Stimulated activated CD8-positive, alpha-beta memory T cell treated with anti-CD3 and anti-CD28 coated beads, Interleukin-4, amount 100 ng/mL, for 24 hours (primary cell): ENCODE data around the gene PGS1.
"Not testable (repeated sequence)": the region's sequence is repeated elsewhere in the genome, so short reads cannot be mapped to it uniquely, and the experiment has no call there.

ENCODE experiments used
- DNase-seq: peaks from one replicate; pipeline ENCODE4 v3.0.0-alpha.2; 2020; ENCODE audit warnings: low read depth

The PGS1 gene, protein sequence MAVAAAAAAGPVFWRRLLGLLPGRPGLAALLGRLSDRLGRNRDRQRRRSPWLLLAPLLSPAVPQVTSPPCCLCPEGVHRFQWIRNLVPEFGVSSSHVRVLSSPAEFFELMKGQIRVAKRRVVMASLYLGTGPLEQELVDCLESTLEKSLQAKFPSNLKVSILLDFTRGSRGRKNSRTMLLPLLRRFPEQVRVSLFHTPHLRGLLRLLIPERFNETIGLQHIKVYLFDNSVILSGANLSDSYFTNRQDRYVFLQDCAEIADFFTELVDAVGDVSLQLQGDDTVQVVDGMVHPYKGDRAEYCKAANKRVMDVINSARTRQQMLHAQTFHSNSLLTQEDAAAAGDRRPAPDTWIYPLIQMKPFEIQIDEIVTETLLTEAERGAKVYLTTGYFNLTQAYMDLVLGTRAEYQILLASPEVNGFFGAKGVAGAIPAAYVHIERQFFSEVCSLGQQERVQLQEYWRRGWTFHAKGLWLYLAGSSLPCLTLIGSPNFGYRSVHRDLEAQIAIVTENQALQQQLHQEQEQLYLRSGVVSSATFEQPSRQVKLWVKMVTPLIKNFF

GRCh38 chr17:78378225-78379130 lies at the start of gene PGS1:
PGS1 (plus strand) TSS chr17:78378649; CDS start chr17:78378666, 17 bp downstream.
- DNase-seq, result peak; percentile 78

DNA sequence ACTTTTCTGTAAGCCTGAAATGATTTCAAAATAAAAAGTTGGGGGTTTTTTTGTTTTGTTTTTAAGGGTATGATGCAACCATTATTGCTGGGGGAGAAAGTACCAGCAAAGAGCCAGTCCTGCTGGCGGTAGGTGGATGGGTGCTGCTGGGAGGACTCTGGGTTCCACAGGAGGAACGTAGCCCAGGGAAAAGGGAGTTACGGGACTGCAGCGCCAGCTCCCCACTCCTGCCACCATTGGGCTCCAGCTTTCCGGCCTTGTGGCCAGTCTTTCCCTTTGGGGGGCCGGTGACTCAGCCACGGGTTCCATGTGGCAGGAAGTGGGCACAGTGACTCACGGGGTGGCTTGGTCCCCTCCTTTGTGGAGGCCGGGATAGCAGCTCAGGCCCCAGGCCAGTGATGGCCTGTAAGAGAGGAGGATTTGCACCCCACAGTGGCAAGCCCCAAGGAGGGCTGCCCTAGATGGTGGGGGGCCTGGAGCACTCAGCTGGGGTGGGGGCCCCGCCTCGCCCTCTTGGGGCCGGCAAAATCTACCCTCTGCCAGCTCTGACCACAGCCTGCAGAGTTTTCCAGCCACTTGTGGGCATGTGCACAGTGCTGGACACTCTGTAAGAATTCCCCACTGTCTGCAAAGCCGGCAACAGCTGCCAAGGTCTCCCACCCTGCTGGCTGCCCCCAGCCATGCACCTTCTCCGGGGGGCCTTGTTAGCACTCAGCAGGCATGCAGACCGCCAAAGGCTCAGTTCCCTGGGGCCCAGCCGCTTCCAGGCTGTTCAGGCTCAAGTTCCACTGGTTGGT lies 49.0 kb upstream of the PGS1 start:
- no peak for DNase-seq

DNA sequence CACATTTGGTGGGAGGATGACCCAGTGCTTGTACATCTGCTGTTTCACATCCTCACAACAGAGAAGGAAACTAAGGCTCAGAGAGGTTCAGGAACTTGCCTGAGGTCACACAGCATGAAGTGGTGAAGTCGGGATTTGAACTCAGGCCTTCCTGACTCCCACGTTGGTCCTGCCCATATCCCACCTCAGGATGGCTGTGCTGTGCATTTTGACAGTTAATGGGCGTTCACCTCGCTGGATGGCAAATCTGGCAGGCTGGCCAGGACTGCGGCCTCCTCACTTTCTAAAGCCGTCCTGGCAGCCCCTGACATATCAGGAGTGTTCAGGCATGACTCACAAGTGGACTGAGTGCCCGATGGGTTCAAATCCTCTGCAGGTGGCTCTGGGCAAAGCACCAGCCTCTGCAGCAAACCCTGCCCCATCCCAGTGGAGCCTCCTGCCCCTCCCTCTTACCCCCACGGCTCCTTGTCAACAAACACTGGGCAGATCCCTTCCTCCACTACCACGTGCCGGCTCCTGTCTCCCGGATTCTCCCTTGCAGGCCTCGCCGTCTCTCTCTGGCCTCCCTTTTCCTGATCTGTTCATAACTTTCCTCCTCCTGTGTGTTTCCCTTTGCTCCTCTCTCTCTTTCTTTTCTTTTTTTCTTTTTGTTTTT lies 47.8 kb upstream of the PGS1 start:
- no peak for DNase-seq

DNA sequence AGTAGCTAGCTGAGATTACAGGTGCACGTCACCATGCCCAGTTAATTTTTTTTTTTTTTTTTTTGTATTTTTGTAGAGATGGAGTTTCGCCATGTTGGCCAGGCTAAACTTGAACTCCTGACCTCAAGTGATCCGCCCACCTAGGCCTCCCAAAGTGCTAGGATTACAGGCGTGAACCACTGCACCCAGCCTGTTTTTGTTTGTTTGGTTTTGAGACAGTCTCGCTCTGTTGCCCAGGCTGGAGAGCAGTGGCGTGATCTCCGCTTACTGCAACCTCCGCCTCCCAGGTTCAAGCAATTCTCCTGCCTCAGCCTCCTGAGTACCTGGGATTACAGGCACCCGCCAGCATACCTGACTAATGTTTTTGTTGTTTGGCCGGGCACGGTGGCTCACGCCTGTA lies 47.1 kb upstream of the PGS1 start:
- not testable (repeated sequence) for DNase-seq

DNA sequence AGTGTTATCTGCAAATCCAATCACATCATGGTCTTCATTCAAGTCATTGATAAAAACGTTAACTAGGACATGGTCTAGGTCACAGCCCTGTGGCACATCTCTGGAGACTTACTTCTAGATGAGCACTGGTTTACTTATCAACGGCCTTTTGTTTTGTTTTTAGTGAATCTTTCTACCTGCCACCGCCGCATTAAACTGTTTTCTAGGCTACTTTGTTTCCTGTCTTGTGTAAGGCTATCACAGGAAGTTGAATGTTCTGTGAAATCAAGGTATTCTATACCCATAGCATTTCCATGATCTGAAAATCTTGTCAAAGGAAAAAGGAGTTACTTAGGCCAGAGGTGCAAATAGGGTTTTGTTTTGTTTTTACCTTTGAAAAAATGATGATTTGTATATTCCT lies 45.5 kb upstream of the PGS1 start:
- no peak for DNase-seq

GRCh38 chr17:78335209-78335608 lies 43.2 kb upstream of the PGS1 start:
- DNase-seq, result no peak

DNA sequence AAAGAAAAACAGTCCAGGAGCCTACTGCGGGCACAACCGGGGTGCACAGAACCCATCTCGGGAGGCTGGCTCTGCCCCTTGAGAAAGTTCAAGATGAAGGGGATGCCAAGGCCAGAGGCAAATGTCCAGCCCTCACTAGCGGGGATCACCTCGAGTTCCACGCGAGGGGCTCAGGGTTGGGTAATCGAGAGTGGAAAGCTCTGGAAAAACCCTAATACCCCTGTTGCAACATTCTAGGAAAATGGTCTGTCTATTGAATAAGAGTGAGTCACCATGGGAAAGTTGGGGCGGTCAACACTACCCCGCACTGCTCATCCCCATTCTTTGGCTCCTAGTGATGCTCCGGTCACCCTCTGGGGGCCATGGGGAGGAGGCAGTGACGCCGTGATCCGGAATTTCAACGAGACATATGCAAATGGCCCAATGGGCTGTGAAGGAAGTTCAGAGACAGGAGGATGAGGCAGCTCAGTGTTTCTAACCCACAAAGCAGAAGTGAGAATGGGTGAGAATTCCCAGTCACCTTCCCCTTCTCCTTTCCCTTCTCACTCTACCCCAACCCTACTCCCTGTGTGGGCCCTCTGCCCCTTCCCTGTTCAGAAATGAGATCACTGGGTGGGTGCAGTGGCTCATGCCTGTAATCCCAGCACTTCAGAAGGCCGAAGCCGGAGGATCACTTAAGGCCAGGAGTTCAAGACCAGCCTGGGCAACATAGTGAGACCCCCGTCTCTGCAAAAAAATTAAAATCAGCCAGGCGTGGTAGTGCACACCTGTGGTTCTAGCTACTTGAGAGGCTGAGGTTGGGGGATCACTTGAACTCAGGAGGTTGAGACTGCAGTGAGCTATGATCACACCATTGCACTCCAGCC lies 41.0 kb upstream of the PGS1 start:
- DNase-seq, result no peak

GRCh38 chr17:78338486-78339259 lies 39.8 kb upstream of the PGS1 start:
- DNase-seq, result no peak

GRCh38 chr17:78340183-78340955 lies 38.1 kb upstream of the PGS1 start:
- DNase-seq, result no peak

GRCh38 chr17:78341559-78342448 lies 36.6 kb upstream of the PGS1 start:
- no peak for DNase-seq

GRCh38 chr17:78342449-78343186 lies 35.8 kb upstream of the PGS1 start:
- no peak for DNase-seq

DNA sequence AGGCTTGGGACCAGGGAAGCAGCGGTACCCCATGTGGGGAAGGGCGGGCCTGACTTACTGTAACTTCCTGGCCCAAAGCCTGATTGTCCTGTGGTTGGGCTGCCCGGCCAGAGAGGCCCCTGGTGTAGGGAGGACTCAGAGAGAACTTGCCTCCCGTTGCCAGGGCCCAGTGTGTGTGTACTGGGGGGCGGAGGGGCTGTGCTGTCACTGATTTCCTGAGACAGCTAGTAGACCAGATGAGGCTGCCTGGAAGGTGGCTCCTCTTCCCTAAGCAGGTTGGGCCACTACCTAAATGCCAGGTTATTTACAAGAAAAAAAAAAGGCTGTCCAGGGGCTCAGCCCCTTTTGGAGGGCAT lies 35.3 kb upstream of the PGS1 start:
- no peak for DNase-seq

- no peak for DNase-seq
Measured at GRCh38 chr17:78343543-78344201, 34.8 kb upstream of the PGS1 start.

DNA sequence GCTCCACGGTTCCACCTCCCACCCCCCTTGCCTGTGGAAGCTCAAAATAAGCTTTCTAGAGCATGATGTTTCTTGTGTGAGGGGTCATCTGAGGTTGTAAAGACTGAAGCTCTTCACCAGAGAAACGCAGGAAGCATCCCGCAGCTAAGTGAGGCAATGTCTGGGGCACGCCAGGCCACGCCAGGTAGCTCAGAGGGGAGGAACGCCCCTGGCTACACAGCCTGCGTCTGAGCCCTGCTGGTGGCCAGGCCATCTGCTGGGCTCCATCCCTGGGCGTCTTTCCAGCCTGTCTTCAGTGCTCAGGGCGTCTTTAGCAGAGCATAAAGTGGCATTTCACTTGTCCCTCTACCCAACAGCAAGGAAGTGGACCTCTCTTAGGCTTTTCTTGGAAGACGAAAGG lies 33.8 kb upstream of the PGS1 start:
- DNase-seq, result no peak

DNA sequence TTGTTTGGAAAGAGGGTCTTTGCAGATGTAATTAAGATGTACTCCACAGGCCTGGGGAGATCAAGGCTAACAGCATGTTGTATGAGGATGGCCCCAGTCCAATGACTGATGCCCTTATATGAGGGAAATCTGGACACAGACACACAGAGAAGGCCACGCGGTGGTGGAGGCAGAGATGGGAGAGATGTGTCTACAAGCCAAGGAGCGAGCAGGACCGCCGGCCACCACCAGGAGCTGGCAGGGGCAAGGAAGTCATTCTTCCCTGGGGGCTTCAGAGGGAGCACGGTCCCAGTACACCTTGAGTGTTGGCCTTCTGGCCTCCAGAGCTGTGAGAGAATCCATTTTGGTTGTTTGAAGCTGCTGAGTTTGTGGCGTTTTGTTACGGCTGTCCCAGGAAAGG lies 33.3 kb upstream of the PGS1 start:
- no peak for DNase-seq

- DNase-seq, result no peak
Measured at GRCh38 chr17:78345791-78346494, 32.5 kb upstream of the PGS1 start.
